ENCODE data around the gene ADGRL1.
"Not testable (repeated sequence)": the region's sequence is repeated elsewhere in the genome, so short reads cannot be mapped to it uniquely, and the experiment has no call there.

Gene ADGRL1

DNA sequence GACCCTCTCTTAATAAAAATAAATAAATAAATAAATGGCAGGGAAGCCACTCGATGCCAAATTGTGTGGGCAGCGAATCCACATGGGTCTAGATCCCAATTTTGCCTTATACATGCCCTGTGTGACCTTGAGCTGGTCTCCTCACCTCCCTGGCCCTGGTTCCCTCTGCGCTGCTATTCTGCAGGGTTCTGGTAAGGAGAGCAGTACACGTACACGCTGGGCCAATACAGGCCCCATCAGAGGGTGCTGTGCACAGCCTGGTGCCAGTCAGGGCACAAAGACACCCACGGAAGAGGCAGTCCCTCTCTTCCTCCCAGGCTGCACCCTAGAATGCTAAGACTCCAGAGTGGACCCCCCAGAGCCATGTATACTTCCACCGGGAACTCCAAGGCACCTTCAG is 17.9 kb downstream of the ADGRL1 start:
- DNase-seq: not testable (repeated sequence)

- no peak for DNase-seq
Measured at GRCh38 chr19:14187561-14187960, 18.4 kb downstream of the ADGRL1 start.

GRCh38 chr19:14186684-14187083 is 19.3 kb downstream of the ADGRL1 start:
- DNase-seq: not testable (repeated sequence)

DNA sequence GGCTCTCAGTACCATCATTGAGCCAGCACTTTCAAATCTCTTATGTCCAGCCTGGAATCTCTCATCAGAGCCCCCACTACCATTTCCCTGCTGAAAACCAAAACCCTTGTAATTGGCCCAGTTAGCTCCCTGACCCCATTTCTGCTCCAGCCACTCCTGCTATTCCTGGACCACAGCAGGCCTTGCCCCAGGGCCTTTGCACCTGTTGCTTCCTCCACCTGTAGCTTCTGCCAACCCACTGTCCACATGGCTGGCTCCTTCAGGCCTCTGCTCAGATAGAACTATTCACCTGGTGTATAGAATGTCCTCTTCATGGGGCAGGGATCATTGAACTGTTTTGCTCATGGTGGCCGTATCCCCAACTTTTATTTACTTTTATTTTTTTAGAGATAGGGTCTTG is 20.3 kb downstream of the ADGRL1 start:
- not testable (repeated sequence) for DNase-seq

GRCh38 chr19:14185158-14185557 is 20.8 kb downstream of the ADGRL1 start:
- no peak for DNase-seq

DNA sequence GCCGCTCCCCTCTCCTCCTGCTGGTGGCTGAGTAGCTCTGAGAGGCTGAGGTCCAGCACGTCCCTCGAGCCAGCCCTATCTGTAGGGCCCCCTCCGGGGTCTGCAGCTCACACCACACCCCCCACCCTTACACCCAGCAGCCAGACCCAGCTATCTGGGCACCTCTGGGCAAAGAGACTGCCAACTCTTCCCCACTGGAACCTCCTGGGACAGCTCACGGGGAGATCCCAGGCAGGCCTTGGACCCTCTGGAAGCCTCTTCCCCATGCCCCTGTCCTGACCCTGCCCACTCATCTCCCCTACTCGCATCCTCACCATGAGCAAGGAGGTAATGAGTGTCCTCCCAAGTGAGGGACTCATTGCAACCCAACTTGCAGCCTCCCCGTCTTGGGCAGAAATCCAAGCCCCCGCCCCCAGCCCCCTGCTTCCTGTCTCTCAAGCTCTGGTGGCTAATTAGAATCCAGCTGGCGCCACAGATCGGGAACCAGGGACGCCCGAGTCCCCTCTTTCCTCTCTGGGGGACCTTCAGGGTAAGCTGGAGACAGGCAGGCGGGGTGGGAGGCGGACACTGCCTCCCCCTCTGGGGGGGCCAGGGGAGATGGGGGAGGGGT is 22.1 kb downstream of the ADGRL1 start:
- DNase-seq: no peak

DNA sequence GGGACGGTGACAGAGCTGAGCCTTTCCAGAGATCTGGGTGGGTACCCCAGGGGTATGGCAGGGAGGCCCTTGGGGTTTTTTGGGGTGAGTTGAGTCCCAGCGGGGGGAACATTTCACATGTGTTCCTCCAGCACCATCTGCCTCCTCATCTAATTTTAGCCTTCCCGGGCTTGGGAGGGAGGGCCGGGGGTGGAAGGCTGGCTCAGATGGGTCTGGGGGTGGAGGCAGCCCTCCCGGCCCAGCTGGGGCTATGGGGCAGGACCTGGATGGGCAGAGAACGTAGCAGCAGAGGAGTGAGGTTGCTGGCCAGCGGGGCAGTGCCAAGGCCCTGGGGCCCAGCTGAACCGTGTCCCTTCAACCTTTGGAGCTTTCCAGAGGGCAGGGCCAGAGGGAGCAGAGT is 23.5 kb downstream of the ADGRL1 start:
- no peak for DNase-seq

- DNase-seq: no peak
Measured at GRCh38 chr19:14181906-14182305, 24.1 kb downstream of the ADGRL1 start.

- not testable (repeated sequence) for DNase-seq
Measured at GRCh38 chr19:14181199-14181598, 24.8 kb downstream of the ADGRL1 start.

- no peak for DNase-seq
Measured at GRCh38 chr19:14177496-14178074, 28.4 kb downstream of the ADGRL1 start.

GRCh38 chr19:14175351-14175792 is 30.6 kb downstream of the ADGRL1 start:
- no peak for DNase-seq

DNA sequence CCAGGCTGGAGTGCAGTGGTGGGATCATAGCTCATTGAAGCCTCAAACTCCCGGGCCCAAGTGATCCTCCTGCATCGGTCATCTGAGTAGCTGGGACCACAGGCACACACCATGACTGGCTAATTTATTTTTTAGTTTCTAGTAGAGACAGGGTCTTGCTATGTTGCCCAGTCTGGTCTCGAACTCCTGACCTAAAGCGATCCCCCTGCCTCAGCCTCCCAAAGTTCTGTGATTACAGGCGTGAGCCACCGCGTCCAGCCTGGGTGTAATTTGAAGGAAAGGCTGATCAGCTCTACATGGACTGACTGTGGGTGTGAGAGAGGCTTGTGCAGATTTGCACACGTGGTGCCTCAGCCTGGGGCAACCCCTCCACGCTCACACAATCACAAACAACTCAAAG is 31.1 kb downstream of the ADGRL1 start:
- no peak for DNase-seq

- DNase-seq: no peak
Measured at GRCh38 chr19:14168993-14169392, 37.0 kb downstream of the ADGRL1 start.

DNA sequence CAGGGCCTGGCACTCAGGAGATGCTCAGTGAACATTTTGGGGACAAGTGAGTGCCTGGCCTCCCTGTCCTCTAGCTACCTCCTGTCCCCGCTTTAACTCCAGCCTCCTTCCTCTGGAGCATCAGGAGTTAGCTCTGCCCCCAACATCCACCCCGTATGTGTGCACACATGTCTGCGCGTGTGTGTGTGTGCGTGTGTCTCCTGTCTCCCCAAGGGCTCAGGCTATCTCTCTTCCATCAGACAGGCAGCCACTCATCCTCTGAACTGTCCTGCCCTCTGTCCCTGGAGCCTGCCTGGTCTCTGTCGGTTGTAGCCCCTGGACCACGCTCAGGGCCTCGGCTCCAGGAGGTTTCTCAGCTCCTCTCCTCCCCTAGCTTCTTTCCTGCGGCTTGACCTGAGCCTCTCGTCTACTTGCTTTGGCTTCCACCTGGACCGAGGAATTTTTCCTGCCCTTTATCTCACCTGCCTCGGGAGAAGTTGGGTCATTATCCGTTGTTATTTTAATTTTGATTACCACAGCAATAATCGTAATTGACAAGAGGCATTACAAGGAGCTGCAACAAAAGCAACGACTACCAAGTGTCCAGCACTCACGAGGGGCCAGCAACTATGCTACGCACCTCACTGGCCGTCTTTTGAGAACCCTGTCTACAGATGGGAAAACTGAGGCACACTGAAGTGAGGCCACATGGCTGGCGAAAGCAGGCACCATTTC is 37.6 kb downstream of the ADGRL1 start:
- DNase-seq: no peak

DNA sequence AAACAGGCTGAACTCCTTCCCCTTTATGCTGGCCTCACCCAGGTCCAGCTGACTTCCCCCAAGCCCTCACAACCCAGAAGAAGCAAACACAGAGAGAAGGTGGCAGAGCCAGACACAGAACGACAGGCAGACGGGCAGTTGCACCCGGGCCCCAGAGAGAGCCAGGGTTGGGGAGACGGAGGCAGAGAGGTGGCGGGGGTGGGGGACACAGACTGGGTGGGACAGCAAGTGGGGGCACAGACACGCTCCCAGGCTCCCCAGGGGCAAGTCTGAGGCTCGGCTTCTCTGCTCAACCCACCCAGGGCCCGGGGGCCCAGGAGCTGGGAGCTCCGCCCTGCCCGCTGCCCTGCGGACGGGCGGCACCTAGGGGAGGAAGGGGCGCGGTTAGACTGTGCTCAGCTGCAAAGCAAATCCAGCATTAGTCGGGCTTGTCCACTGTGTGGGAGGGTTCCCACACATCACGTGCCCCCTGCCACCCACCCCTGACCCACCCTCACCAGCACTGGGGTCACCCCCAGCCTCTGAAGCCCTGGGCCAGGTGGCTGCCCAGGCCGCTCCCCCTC is 38.3 kb downstream of the ADGRL1 start:
- no peak for DNase-seq

DNA sequence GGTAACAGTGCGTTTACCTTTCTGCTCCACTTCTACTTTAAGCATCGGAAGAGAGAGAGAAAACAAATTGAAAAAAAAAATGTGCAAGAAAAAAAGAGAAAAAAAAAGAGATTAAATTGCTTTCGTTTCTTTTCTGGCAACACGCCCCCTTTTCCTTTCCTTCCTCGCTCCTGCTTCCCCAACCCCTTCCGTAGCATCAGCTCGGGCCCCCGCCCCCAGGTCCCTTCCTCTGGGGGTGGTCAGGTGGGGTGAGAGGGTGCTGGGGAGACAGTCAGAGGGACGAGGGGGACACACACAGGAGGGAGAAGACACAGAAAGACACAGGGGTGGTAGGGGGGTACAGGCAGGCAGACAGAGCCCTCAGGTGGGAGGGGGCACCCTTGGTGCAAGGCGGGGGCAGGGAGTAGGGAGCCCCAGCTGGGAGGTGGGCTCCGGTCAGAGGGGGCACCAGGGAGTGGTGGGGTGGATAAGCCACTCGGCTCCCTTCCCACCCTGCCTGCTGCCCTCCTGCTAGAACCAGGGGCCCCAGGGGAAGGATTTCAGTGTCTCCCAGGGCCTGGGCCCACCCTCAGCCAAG is 38.9 kb downstream of the ADGRL1 start:
- no peak for DNase-seq

- no peak for DNase-seq
Measured at GRCh38 chr19:14165990-14166830, 39.8 kb downstream of the ADGRL1 start.

DNA sequence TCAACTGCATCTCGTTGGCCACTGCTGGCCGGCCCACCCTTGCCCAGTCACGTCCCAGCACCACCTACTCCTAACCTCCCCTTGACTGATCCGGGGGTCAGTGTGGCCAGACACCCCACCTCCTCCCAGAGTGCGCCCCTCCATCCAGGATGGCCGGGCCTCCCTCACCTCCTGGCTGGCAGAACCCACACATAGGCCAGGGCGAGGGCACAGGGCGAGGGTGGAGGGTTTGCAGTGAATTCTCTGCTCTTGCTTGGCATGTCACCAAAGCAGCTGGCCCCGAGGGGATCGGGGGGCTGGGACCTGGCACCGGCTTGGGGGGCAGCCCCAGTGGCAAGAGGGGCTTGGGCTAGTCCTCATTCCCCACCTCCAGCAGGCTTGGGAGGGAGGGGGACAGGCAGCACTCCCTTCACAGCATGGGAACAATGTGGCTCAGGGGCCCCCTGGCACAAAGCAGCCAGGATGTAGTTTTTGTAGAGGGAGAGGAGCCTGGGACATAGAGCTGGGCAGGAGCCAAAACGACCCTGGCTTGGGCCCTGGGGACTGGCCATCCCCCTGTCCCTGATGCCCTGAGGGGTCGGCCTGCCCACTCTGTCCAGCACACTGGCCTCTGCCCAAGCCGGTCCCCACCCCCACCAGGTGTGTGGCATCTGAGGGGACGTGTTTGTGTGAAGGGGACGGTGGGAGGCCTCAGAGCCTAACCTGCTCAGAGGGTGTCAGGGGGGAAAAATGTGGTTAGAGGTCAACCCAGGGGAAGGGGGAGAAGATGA is 41.1 kb downstream of the ADGRL1 start:
- no peak for DNase-seq

DNA sequence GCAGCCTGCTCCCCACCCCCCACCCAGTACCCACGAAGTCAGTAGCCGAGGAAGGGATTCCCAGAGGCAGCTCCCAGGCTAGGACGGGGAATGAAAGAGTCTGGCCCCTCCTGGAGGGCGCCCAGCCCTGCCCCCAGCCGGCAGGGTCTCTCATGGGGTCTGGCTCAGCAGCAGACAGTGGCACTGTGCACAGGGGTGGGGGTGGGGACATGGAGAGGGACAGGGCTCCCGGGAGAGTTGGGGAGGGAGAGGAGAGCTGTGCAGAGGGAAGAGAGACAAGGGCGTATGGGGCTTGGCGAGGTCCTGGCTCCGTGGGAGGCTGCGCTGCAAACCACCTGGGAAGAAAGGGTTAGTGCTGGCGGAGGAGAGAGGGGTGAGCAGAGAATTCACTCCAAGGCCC is 41.9 kb downstream of the ADGRL1 start:
- no peak for DNase-seq

DNA sequence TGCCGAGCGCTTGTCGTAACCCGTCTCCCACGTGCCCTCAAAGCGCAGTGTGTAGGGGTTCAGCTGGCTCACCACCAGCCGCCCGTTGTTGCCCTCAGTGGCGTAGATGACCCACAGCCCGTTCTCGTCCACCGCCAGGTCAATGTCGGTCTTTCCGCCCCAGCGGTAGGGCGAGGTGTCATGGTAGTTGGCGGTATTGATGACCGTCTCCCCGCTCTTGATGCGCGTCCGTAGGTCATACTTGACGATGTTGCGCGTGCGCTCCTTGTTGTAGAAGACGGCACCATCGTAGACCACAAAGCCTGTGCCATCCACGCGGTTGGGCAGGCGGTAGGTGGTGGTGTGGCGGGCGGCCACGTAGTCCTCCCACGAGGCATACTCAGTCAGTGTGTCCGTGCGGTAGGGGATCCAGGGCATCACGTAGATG is 43.1 kb downstream of the ADGRL1 start:
- no peak for DNase-seq

DNA sequence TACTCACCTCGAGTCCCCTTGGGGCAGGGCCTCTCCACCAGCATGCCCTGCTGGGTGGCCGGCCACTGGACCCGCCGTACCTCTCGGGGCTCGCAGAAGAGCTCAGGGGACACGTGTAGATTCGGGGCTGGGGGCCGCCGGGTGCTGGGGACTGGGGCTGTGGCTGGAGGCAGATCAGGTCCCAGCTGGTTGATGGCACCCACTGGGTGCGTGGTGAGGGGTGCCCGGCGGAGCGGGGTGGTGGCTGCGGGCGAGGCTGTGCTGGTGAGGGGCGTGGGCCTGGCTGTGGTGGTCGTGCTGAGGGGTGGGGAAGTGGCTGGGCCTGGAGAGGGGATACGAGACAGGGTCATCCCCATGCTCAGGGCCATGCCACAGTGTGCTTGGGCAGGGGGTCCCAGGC is 44.7 kb downstream of the ADGRL1 start:
- DNase-seq: no peak
